GM03348 (cell line): Measurements from ENCODE around the gene LARP6.
"Not testable (repeated sequence)": the region's sequence is repeated elsewhere in the genome, so short reads cannot be mapped to it uniquely, and the experiment has no call there.

ENCODE experiments used
- DNase-seq: peaks from one replicate; pipeline ENCODE4 v3.0.0; 2012; ENCODE audit warnings: low spot score

LARP6 gene

DNA sequence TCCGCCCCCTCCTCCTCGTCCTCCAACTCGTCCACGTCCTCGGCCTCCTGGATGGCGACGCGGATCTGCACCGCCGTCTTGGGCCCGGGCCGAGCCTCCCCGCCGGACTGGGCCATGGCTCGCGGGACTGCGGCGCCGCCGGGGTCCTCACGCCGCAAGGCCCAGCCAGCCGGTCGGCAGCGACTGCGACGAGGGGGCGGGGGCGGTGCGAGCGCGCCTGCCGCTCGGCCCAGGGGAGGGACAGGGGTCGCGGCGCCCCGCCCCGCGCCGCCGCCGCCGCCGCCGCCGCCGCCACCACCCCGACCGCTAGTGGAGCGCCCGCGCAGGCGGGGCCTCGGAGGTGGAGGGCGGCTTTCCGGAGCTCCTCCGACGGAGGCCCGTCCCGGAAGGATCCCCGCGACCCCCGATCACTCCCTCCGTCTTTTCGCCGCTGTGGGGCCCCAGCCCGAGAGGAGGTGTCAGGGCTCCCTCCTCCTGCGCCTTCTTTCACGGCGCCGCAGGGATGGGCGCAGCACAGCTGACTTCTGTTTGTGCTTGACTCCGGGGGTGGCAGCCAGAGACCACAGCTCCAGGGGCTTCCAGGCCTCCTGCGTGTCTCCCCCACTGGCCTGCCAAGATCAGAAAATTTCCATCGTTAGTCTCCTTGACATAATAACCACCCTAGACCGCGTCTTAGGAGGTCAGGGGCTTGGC, at the start of gene LARP6:
Gene LARP6 (minus strand): TSS at position 185 of the 693 bp plus-strand sequence. CDS start 69 bp downstream, at position 116.
- DNase-seq = peak; percentile 89

DNA sequence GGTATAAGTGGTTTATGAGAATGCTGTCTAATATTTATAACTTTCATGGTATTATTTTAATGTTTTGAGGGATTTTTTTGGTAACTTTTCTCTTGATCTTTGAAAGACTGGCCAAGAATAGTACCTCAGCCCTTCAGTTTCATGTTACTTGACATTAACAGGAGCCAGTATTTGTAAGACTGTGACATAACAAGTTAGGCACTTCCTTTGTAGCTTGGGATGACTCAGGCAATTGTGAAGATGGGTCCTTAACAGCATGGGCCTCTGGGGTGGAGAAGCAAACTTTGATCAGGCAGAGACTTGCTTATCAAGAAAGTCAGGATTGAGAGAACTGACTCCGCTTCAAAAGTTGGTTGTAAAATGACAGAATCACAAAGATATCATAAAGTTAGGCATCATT, 48.1 kb upstream of the LARP6 start:
- peak; percentile 61 for DNase-seq

DNA sequence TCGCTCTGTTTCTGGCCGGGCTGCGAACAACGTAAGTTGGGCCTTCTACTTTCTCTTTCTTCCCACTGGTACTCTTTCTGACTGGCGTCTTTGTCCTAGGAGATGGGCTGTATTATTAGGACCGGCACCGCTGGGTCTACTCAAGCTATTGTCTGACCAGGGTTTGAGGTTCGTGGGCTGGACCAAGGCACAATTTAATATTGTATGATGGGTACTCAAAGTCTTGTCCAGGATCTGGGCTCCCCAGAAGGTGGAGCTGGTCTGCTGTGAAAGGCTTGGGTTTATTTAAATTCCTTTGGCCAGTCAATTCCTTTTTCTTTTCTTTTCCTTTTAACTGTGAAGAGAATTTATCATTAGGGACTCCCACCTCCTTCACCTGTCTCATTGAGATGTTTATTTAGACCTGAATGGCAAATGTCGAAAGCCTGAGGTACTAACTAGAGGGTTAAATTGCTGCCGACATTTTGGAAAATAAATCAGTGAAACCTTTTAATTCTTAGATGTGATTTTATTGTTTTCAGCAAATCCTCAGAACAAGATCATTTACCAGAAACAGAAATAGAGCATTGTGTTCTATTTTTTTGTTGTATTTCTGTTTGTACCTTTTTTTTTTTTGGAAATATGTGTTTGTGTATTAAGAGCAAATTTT, 39.1 kb upstream of the LARP6 start:
- peak; percentile 67 for DNase-seq

DNA sequence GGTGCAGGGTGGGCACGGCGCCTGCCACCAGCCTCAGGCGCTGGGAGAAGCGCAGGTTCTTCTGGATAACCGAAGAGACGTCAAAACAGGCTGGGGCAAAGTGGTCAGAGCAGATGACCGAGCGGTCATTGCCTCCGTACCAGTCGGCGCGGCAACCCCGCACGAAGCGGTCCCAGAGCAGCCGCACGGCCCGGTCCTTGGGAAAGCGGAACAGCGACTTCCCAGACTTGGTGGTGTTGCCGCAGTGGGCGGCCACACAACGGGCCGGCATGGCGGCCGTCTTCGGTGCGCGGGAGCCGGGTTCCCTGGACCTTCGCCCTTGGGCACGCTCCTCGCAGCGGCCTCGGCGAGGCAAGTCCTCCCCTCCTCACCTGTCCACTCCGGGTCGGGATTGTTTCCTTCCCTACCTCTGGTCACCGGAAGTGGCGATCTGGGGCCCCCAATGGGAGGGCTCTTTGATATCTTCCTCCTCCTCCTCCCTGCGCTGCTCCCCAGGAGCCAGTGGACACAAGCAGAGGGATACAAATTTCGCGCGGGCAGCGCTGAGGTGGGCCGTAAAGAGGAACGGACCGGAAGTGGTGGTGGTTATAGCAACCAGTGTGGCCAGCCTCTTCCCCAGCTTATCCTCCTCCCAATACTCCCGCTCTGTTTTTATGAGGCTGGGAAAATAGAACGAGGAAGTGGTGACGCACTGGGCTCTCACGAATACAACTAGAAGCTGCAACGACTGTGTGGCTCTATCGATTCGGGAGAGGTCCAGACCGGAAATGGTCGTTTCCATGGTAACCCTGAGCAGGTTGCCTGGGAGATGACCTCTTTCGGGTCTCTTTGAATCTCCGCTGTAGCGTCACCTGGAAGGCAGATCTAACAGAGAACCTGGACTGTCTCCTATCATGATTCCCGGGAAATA, 38.3 kb upstream of the LARP6 start, which contains the start of the genes LRRC49 and THAP10:
Gene LRRC49 (plus strand): TSS at position 825 of the 910 bp plus-strand sequence. CDS start 69 bp downstream, at position 894.
Gene THAP10 (minus strand): TSS at position 432 of the 910 bp plus-strand sequence. CDS start 161 bp downstream, at position 271.
- DNase-seq = peak; percentile 90

DNA sequence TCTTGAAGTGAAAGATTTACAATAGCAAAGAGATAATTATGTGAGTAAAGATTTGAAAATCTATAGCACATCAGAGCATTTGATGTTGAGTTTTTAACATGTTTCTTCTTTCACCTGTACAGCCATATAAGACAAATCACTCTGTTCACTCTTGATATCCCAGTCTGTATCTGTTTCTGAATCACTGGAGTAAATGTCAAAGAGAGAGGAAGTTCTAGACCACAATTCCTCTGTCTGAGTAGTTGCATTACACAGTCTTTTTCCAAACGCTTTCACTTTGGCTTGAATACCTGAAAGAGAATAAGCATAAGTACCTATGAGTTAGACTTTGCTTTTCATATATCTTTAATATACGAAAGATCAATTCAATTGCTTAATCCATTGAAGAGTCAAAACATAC, 28.4 kb upstream of the LARP6 start:
- DNase-seq = no peak

DNA sequence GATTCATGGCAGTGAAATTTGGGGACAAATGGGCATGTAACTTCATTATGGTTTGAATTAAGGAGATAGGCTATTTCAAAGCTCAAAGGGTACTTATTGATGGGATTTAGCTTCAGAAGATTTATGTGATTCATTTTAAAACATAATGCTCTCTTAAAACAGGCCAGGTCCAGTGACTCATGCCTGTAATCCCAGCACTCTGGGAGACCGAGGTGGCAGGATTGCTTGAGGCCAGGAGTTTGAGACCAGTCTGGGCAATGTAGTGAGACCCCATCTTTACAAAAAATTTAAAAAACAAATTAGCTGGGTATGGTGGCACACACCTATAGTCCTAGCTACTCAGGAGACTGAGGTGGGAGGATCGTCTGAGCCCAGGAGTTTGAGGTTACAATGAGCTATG, 26.8 kb upstream of the LARP6 start:
- no peak for DNase-seq

DNA sequence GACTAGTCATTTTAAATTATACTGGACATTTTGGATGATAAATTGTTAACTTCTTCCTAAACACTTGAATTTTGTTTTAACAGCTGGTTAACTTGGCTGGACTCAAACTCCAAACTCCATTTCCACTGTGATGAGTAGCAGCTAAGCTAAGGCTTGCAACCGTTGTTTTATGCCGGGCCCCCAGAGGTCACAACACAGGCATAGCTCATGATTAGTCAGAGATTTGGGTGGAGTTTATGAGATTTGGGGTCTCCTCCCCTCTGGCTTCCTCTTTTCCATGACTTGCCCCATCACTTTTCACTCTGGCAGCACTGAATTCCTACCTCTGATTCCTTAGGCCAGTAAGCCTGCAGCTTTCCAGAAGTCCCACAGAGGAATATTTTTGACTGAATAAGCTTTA, 25.4 kb upstream of the LARP6 start:
- peak; percentile 66 for DNase-seq

DNA sequence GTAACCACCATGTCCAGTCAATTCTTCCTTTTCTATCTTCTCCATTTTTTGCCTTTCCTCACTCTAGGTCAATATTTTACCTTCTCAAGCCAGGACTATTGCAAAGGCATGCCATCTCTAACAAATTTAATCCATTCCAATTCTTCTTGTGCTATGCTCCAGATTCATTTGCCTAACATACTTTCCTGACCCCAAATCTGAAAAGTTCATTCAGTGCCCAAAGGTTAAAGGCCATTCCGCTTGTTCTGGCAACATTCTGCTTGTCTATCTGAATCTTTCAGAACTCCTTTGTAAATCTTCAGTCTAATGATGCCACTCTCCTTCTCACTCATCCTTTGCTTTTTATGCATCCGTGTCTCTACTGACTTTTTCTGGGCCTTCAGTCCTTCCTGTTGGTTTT, 22.7 kb upstream of the LARP6 start:
- DNase-seq = no peak

DNA sequence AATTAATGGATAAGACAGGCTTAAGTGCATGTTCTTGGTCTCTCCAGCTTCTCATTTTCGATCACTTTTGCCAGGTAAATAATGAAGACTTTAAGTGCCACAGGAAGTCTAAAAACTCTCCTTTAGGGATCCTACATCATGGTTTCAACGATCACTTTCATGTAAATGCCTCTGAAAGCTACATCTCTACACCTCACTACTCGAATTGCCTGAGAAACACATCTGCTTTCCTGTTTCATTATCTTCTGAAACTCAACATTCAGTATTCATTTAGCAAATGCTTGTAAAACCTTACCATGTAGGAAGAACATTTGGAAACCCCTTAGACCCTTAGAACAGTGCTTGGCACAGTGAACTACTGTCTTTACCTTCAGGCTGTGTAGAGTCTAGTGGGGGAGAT, 22.1 kb upstream of the LARP6 start:
- no peak for DNase-seq

DNA sequence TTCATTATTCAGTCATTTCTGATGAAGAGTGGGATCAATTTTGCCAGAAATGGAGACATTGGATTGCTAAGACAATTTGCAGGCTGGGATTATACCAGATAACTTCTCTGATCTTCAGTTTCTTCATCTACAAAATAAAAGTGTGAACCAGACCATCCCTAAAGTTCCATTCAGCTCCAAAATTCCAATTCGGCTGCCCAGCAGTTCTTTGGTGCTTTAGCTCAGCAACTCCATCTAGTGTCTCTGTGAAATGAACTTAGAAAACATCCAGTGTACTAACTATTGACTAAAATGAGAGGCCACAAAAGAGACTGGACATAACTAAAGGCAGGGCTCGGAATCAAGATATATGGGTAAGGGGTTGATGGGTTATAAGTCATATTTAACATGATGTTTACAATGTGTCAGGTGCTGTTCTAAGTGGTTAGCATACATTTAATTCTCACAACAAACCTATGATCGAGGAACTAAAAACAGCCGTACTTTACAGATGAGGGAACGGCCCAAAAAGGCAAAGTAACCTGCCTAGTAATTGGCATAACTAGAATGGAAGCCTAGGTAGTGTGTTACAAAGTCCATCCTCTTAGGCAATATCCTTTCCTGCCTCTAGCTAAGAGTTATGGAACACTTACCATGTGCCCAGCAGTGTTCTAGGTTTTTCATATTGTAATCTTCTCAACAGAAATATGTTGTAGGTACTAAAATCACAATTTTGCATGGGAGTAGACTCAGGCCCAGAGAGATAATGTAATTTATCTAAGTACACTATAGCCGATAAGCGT, 21.2 kb upstream of the LARP6 start:
- DNase-seq = peak; percentile 61

DNA sequence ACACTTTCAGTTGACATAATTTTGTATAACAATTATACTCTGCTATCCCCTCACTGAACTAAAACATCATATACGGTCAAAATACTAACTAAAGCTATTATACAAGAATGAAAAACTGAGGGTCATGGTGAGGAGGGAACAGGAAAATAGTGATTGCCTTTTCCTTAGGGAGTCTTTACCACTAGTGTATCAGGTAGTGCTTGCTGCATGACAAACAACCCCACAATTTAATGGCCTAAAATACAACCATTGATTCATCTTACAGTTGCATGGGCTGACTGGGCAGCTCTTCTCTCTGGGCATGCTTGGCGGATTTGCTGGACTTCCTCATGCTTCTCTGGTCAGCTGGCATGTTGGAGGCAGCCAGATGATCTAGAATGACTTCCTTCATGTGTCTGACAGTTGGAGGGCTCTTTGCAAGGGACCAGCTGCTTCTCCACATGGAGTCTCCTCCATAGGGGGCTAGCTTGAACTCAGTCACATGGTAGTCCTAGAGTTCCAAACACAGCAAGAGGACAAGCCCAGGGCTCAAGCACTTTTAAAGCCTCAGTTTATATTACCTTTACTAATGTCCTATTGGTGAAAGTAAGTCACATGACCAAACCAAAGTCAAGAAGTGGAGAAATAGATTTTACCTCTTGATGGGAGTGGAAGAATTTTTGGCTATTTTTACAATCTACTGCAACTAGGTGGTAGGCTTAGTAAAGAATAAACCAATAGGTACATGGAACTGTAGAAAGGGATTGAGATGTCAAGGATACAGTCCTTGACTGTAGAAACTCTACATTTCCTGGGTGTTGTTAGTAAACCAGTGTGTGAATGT, 19.5 kb upstream of the LARP6 start:
- DNase-seq = no peak

DNA sequence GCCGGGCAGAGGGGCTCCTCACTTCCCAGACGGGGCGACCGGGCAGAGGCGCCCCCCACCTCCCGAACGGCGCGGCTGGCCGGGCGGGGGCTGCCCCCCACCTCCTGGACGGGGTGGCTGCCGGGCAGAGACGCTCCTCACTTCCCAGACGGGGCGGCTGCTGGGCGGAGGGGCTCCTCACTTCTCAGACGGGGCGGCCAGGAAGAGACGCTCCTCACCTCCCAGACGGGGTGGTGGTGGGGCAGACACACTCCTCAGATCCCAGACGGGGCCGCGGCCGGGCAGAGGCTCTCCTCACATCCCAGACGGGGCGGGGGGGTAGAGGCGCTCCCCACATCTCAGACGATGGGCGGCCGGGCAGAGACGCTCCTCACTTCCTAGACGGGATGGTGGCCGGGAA, 17.5 kb upstream of the LARP6 start:
- not testable (repeated sequence) for DNase-seq

DNA sequence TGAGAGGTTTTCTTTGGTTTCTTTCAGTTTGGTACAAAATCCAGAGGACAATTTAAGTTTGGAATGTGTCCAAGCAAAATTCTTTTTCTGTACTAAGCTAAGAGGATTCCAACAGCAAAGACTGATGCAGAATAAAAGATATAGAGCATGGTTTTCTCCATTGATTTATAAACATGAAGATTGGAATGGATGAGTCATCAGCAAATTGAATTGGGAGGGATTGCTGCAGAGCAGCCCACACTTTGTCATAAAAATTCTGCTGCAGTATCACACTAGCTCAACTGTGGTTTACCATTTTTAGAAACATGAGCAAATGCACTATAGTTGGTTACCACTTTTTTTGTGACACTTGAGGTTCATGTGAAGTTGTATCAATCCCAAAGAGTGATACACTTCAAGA, 16.1 kb upstream of the LARP6 start:
- peak; percentile 74 for DNase-seq

DNA sequence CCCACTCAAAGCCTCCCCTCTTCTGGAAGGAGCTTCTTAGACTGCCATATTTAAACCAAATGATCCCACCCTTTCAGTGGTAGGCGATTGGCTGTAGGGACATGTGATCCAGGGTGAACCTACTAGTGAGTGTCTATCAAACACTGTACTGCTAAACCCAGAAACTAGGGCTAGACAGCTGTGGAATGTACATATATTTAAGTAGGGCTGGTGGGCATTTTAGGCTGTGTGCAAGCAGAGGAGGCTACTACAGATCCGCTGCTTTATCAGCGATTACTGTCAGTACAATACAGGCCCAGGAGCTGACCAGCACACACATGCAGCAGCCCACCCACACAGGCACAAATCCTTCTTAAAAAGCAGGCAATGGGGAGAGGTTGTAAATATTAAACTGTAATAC, 15.4 kb upstream of the LARP6 start:
- DNase-seq = no peak

DNA sequence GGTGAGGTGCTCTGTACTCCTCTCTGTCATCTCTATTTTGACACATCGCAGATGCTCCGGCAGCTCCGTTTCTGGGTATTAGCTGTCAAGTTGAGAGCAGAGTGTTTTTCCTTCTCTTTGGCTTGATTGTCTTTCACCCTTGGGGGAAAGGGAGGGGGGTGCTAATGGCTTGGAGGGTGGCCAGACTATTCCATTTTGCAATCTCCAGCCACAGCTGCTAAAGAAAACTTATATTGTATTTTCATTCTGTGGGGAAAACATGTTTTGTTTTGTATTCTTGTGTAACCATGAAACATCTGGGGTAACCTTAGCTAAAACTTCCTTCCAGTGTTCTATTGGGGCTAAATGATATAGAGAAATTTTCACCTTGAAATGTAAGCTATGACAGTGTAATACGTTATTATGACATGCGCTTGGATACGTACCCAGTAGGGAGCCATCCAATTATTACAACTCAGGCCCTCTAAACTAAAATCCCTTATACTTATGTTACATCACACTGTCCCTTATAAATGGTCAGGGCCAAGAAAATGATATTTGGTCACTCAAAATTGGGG, 14.0 kb upstream of the LARP6 start:
- DNase-seq = peak; percentile 59

DNA sequence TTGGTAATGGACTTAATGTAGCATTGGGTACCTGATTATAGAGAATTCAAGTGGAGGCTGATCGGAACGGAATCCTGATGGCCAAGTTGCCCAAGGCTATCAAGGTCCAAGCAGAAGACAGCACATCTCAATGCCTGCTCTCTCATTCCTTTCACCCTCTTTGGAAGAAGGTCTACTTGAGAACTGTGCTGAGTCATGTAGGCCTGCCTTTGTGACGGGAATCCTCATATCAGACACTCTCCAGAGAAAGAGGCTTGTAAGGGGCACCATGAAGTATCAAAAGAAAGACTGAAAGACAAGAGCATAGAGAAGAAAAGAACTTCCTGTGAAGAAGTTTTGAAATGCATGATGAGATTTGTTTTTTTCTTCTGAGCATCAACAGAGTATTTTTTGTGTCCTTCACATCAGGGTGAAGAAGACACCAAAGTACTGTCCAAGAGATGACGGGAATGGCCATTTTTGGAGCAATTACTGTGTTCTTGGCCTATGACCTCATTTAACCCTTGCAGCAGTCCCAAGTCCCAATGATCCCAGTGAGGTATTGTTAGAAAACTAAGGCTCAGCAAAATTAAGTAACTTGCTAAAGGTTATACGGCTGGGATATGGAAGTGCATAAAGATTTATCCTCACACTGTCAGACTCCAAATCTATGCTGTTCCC, 13.2 kb upstream of the LARP6 start:
- no peak for DNase-seq

DNA sequence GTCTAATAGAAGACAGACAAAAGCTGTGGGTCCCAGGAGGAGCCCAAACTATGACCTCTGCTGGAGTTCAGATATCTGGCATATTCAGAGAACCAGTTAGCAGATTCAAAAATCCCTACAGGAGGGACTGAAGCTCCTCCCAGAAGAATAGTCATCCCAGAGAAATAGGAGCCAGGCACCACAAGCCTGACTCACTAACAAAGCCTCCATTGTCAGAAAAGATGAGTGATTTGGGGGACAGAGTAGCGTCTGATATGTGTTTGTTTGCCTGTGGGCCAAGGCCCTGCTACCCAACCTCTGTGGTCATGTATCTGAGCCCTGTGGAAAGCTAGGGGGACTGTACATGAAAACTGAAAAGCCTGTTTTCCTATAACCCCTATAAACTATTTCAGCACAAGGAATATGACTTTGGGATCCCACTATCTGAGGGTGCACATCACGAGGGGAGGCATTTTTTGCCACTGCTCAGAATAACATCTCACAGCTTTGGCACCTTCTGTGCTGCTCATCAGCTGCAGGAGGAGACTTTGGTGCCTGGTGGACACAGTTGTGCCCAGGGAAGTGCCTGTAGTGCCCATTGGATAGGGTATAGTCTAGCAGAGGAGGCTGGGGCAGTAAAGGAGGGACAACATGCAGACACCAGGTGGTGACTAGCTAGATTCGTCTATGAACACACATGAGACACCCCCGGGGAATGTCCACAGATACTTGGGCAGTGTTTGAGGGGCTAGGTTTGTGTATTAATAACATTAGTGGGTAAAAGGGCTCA, 9.7 kb upstream of the LARP6 start:
- DNase-seq = peak; percentile 84

DNA sequence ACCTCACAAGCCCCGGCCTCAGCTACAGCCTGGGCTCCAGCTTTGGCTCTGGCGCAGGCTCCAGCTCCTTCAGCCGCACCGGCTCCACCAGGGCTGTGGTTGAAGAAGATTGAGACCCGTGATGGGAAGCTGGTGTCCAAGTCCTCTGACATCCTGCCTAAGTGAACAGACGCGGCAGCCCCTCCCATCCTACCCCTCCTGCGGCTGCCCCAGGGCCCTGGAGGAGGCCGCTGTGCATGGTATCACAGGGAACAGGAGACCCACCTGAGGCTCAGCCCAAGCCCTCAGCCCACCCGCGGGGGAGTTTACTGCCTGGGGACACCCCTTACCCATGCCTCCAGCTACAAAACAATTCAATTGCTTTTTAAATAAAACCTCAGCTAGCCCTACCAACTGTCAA, 6.0 kb upstream of the LARP6 start:
- no peak for DNase-seq

DNA sequence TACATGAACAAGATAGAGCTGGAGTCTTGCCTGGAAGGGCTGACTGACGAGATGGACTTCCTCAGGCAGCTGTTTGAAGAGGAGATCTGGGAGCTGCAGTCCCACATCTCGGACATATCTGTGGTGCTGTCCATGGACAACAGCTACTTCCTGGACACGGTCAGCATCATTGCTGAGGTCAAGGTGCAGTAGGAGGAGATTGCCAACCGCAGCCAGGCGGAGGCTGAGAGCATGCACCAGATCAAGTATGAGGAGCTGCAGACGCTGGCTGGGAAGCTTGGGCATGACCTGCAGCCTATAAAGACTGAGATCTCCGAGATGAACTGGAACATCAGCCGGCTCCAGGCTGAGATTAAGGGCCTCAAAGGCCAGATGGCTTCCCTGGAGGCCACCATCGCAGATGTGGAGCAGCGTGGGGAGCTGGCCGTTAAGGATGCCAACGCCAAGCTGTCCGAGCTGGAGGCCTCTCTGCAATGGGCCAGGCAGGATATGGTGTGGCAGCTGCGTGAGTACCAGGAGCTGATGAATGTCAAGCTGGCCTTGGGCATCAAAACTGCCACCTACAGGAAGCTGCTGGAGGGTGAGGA, 5.5 kb upstream of the LARP6 start:
- DNase-seq = no peak
